NCI-H2107 treated with DMSO at 0.1 percent for 48 hours (cell line): ENCODE results near the gene INPP5D.
"Not testable (repeated sequence)": the region's sequence is repeated elsewhere in the genome, so short reads cannot be mapped to it uniquely, and the experiment has no call there.

Experiments
- DNase-seq: peaks from one replicate; lab custom pipeline; 2025; ENCODE audit not compliant: unreplicated experiment; lab: John Stamatoyannopoulos, UW

INPP5D gene

GRCh38 chr2:233092432-233093165 is 32.5 kb downstream of the INPP5D start:
- DNase-seq = no peak

DNA sequence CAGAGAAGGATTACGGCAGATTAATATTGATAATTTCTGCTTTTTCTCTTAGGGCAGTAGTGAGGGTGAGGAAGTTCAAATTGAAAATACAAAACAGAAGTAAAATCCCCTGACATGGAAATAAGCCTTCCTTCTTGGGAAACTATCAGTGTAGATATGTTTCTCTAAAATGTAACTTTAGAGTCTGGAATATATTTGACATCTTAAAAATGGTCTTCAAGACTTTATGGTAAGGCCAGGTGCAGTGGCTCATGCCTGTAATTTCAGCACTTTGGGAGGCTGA is 33.0 kb downstream of the INPP5D start:
- DNase-seq = no peak

DNA sequence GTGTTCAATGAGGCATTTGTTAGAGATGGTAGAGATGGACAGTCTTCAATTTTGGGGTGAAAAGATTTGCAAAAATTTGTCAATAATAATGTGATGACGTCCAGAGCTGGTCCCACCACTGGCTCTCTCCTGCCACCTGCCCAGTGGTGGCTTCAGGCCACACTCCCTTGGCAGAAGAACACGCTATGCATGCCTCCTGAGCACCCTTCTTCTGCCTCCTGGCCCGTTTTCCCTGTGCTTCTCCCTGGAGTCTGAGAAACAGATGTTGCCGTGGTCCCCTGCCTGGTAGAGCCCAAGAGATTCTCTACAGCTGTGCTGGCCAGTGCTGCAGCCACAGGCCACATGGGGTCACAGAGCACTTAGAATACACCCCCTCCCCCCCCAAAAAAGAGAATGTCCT is 33.6 kb downstream of the INPP5D start:
- DNase-seq = no peak

DNA sequence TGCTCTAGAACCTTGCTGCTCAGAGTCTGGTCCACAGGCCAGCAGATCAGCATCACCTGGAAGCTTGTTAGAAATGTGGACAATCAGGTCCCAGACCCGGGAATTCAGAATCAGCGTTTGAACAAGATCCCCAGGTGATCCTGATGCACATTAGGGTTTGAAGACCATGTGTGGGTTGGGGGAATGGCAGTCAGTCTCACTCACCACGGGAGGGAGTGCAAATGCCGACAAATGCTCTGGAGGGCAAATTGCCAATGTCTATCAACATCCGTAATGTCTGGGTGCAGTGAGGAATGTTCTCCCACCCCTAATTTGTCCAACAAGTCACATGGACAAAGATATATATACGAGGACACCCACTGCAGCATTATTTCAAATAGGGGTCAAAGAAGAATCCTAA is 34.5 kb downstream of the INPP5D start:
- no peak for DNase-seq

DNA sequence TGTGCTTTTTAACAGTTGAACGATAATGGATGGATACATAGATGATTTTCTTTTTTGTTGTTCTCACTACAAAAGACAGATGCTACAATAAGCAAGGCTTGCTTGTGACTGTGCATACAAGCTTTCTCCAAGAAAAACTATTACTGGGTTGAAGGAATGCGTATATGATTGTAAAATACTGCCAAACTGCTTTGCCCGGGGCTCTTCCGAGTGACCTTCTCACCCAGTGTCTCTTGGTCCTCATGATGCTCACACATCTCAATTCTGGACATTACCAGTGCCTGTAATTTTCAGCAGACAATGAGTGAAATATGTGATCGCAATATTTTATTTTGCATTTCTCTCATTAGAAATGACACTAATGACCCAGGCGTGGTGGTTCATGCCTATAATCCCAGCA is 35.9 kb downstream of the INPP5D start:
- DNase-seq = no peak

- no peak for DNase-seq
Measured at GRCh38 chr2:233098618-233099017, 38.5 kb downstream of the INPP5D start.

- DNase-seq = not testable (repeated sequence)
Measured at GRCh38 chr2:233099820-233100191, 39.7 kb downstream of the INPP5D start.

DNA sequence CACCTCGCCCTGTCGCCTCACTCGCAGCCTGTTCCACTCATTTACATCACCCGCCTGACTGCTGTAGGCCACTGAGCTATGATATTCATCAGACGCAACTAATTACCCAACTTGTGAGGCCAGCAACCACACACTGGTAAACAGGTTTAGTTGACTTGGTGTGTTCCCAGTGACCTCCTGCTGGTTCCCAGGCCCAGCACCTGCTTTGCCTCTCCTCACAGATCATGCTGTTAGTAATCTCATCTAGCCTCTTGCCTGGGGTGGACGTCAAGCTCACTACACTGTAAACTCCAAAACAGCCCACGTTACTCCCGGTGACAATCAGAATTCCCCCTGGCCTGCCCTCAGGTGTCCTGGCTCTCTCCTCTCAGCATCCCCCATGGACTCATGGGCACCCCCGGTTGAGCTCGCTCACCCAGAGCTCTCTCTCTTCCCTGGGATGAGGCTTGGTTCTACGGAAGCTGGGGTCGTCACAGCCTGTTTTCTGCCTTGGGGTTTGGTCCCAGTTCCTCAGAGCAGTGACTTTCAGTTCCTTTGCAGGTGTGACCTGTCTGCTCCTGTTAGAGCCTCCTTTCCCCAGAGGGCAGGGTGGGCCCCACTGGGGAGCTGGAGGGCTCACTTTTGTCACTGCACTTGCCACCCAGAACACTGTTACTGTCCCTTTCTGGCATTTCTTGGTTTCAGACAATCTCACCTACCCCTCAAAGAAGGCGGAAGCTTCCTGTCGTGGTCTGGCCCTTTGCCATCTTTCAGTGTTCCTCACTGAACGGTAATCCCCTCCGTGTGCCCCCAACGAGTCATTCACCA is 40.3 kb downstream of the INPP5D start:
- no peak for DNase-seq

DNA sequence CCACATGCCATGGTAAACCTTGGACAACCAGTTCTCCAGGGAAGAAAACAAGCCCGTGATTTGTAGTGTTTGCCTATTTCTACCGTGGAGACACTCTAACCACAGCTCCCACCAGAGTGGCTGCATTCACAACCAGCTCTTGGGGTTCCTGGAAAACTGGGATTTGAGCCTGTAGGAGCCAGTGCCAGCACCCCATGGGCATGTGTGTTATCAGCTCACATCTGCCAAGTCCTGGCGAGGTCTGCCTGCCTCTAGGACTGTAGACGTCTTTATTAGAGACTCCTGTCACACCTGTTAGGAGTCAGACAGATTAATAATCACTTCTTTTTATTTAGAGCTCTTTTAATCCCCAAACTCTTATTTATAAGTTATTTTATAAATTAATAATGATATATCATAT is 41.0 kb downstream of the INPP5D start:
- DNase-seq = no peak

DNA sequence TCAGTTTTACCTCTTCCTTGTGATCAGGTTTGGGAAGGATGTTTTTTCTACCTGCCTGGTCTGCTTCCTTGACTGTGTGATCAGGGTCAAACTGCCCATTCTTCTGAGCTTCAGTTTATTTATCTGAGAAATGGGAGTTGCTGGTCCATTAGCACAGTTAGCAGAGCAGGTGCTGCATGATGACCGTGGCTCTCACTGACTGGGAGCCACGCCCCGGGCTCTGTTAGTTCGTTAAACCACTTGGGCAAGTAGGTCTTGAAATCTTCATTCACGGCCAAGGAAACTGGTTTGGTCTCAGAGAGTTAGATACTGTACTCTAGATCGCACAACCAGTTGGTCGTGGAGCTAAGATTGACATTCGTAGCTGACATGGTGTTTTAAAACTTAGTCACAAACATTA is 41.7 kb downstream of the INPP5D start:
- no peak for DNase-seq

GRCh38 chr2:233105156-233105895 is 45.2 kb downstream of the INPP5D start:
- no peak for DNase-seq

DNA sequence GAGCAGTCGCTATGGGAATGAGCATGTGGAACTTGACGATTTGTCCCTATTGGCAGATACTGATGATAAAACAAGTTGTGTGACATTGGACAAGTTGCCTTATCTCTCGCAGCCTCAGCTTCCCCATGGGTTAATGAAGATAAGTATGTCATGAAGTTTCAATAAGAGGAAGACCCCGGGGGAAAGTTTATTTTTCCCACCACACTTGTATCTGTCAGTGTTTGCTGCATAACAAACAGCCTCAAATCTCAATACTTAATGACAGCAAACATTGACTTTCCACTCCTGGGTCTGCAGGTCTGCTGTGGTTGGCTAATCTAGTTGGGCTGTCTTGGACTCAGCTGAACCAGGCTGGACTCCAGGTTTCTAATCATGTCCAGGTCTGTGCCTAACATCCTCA is 45.8 kb downstream of the INPP5D start:
- DNase-seq = no peak

DNA sequence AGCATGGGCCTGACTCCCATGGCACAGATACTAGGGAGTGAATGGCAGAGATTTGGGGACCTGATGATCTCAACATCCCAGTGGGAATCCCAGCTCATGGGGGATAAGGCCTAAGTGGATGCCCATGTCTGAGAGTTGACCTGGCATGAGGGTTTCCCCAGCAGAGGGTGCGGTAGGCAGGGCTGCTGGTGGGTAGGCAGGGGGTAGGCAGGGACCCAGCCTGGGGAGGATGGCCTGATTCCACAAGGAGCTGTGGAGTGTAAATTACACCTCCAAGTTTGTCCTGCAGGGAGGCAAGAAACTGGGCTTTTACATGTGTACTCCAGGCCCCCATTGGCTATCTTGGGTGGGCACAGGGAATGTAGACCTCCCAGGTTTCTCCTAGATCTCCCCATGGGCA is 46.9 kb downstream of the INPP5D start:
- no peak for DNase-seq

DNA sequence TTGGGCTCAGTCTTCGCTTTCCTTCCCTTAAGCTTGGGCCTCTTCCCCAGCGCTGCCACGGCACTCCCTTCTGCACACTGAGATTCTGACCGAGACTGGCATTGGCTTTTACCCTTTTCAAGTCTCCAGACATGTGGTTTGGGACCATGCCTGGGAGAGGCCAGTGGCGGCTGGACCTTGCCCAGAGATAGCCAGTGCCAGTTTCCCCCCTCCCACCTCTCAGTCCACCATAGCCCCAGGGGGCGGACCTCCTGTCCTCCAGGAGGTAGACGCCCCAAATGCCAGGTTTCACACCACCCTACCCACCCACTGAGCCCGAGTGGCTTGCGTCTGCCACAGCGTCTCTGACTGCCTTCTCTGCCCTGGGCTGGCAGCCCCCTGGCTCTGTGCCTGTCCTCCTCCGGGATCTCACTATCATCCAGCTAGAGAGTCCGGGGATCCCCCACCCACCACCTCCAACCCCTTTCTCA is 47.7 kb downstream of the INPP5D start:
- no peak for DNase-seq

GRCh38 chr2:233108611-233109490 is 48.7 kb downstream of the INPP5D start:
- no peak for DNase-seq

DNA sequence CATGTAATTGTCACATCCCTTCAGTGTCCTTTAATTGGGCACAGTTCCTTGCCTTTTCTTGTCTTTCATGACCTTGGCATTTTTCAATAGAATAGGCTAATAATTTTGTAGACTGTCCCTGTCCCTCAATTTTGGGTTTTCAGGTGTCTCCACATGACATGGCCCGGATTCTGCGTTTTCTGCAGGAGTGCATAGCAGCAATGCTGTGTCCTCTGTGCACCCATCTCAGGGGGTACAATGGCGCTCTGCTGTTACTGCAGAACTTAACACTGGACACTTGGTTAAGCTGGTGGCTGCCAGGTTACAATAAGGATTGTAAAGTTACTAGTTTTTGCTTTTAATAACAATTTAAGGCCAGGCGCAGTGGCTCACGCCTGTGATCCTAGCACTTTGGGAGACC is 51.3 kb downstream of the INPP5D start:
- DNase-seq = no peak

DNA sequence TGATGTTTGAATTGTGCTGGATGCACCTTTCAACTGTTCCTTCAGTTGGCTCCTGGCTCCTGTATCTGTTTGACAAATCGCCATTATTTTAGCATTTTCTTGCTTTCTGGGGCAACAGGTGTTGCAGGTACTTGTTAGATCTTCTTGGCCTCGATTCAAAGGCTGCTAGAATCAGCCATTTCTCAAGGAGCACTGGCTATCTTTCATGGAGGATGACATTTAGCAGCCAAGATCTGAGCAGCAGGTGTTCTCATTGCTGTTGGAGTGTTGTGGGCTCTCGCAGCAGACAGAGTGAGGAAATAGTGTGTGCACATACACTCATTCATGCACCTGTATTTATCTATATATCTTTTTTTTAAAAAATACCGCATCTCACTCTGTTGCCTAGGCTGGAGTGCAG is 52.2 kb downstream of the INPP5D start:
- no peak for DNase-seq

DNA sequence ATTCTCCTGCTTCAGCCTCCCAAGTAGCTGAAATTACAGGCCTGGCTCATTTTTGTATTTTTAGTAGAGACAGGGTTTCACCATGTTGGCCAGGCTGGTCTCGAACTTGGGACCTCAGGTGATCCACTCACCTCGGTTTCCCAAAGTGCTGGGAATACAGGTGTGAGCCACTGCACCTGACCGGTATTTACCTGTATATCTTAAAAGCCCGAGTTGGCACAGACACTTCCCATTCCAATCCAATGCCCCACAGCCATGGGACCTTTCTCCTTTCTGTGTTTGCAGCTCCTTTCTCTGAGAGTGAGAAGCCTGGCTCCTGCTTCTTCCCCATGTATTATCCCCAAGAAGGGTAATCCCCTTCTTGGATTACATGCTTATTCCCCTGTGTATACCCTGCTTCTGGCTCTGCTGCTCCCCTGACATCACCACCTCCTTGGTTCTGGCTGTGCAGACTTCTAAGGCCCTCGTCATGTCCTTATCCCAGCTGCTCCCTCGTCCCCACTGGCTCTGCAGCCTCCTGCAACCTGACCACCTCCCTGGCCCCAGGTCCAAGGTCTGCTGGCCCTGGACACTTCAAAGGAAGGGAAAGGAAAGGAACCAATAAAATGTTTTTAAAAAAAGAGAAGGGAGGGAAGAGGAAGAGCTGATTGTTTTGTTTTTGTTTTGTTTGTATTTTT is 52.8 kb downstream of the INPP5D start:
- no peak for DNase-seq

- DNase-seq = no peak
Measured at GRCh38 chr2:233114421-233114861, 54.3 kb downstream of the INPP5D start.

DNA sequence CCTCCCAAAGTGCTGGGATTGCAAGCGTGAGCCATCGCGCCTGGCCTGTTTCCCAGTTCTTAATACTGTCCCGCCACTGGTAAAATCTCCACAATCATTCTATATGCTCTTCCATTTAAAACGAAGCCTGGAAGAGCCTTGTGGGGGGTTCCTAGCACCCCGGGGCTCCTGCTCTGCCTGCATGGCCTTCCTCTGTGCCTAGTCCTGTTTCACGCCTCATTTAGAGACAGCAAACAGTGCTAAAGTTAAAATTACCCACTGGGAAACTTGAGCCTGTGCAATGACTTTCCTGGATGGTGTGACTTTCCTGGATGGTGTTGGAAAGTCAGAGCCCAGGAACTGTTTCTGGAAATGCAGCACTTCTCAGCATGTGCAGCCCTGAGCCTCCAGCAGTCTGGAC is 55.0 kb downstream of the INPP5D start:
- DNase-seq = no peak
